Gastrocnemius medialis (tissue), 4 donors: ENCODE results near the gene IRF2BP2. TPM values are rescaled to one million over a fixed set of nuclear protein-coding genes. Genes with fewer than 3 reads are reported as not detected.

ENCODE experiments used
- ATAC-seq, 2 donors: fragments of 150-250 bp; one replicate each; pipeline ENCODE4 v1.9.1; 2016
- DNase-seq, 2 donors: peaks; one replicate each; pipeline ENCODE4 v3.0.0-alpha.2; 2019
- H3K27ac ChIP-seq, 4 donors: fragments of 200-600 bp; sonication (generic); 1 replicate in 1 of 4; 2 replicates in 3 of 4; pipeline ENCODE4 v1.5.1; 2016 to 2018; ENCODE audit warnings: mild to moderate bottlenecking in 2 of 4, moderate library complexity in 1 of 4
- H3K27me3 ChIP-seq, 3 donors: fragments of 200-600 bp; sonication (generic) in 2 of 3; 1 replicate in 1 of 3; 2 replicates in 2 of 3; pipeline versions ENCODE4 v1.5.1 to v1.6.0; 2016 to 2019; ENCODE audit warnings: mild to moderate bottlenecking in 1 of 3, moderate library complexity in 1 of 3
- H3K36me3 ChIP-seq, 2 donors: fragments of 200-600 bp; sonication (generic) in 1 of 2; one replicate each; pipeline ENCODE4 v1.5.1; 2017 to 2018
- H3K4me1 ChIP-seq, 2 donors: fragments of 200-600 bp; sonication (generic) in 1 of 2; one replicate each; pipeline ENCODE4 v1.5.1; 2016 to 2017; ENCODE audit warnings: mild to moderate bottlenecking in 2 of 2
- H3K4me3 ChIP-seq, 4 donors: fragments of 200-600 bp; sonication (generic) in 3 of 4; 1 replicate in 1 of 4; 2 replicates in 3 of 4; pipeline ENCODE4 v1.5.1; 2016 to 2019; ENCODE audit warnings: mild to moderate bottlenecking in 2 of 4
- H3K9me3 ChIP-seq, 3 donors: fragments of 200-600 bp; sonication (generic) in 2 of 3; 1 replicate in 1 of 3; 2 replicates in 2 of 3; pipeline ENCODE4 v1.5.1; 2016 to 2019
- CTCF ChIP-seq, 5 experiments: fragments of 450-650 bp in 3 of 5; fragments of 200-600 bp in 2 of 5; sonication (generic) in 2 of 5; IDR thresholded peaks in 4 of 5; conservative IDR thresholded peaks in 1 of 5; 1 replicate in 4 of 5; 2 replicates in 1 of 5; pipeline ENCODE4 v1.5.1; 2016 to 2019; ENCODE audit warnings: antibody characterized with exemption in 5 of 5, mild to moderate bottlenecking in 3 of 5, moderate library complexity in 3 of 5
- POLR2A ChIP-seq, 2 donors: fragments of 450-650 bp; IDR thresholded peaks; one replicate each; pipeline ENCODE4 v1.6.1; 2017; ENCODE audit warnings: antibody characterized with exemption in 2 of 2, mild to moderate bottlenecking in 2 of 2, moderate library complexity in 2 of 2
- in situ Hi-C, 4 donors: fragments of 200-750 bp; cut with MboI; loops; one replicate each; pipeline versions ENCODE4 v1.15.0 to v1.8.0; 2017; ENCODE audit warnings: low sequenced_read_pairs in 4 of 4
- intact Hi-C: fragments of 100-400 bp; cut with DNase I; formaldehyde crosslinking; loops from one replicate; pipeline ENCODE4 v1.15.1; 2023; ENCODE audit warnings: low total_unique reads
- total RNA-seq, 4 donors: library from RNA; depleted of rRNA; stranded (reverse); fragments of >200 nt; gene quantifications; one replicate each; pipeline versions ENCODE4 v1.1.0 to v1.2.3, GENCODE V29; 2016

The IRF2BP2 gene
- total RNA-seq, 4 donors from 2014 or later = 32.2 to 92.0 (median 52.2) TPM

- Histone ChIP-seq H3K9me3 (no peaks in the 10 kb centered on the region), H3K4me1 (peaks cover 43 to 61% of the 10 kb centered on the region in 2 donors), H3K36me3 (no peaks in the 10 kb centered on the region), H3K27ac (peak overlapping the region; percentile 48 to 65 (median 62)), H3K4me3 (no peak overlapping the region), H3K27me3 (no peaks in the 10 kb centered on the region)
- TF ChIP-seq CTCF (IDR thresholded peaks at IDR 0.05 in 4 of 5, conservative IDR thresholded peaks at IDR 0.05 in 1 of 5) (no peak), POLR2A (IDR thresholded peaks at IDR 0.05) (no peak)
- in situ Hi-C loops = loop anchor here in 3 of 4 donors (10.0 to 25.0 kb wide), 3 partner anchors 123 to 377 kb away; no protein-coding TSS in a partner anchor
- ATAC-seq (peak; percentile 12 to 14), DNase-seq (no peak)
- intact Hi-C loops = no loop called here
Measured at GRCh38 chr1:234617986-234618736, 8.2 kb upstream of the IRF2BP2 start.

- DNase-seq (no peak), ATAC-seq (no peak)
- H3K4me3 ChIP-seq = no peak overlapping the region
- no peaks in the 10 kb centered on the region for H3K27me3 ChIP-seq
- H3K36me3 ChIP-seq = no peaks in the 10 kb centered on the region
- peaks cover 49 to 67% of the 10 kb centered on the region in 2 donors for H3K4me1 ChIP-seq
- no peaks in the 10 kb centered on the region for H3K9me3 ChIP-seq
- in situ Hi-C loops = loop anchor here in 3 of 4 donors (10.0 to 25.0 kb wide), 3 partner anchors 123 to 377 kb away; no protein-coding TSS in a partner anchor
- intact Hi-C loops = no loop called here
- H3K27ac ChIP-seq = peak overlapping the region; percentile 48 to 65 (median 62)
- TF ChIP-seq POLR2A (IDR thresholded peaks at IDR 0.05) (no peak), CTCF (IDR thresholded peaks at IDR 0.05 in 4 of 5, conservative IDR thresholded peaks at IDR 0.05 in 1 of 5) (no peak)
Measured at GRCh38 chr1:234617131-234617985, 7.4 kb upstream of the IRF2BP2 start.

GRCh38 chr1:234616644-234617043 lies 6.7 kb upstream of the IRF2BP2 start:
- intact Hi-C loops (no loop called here), in situ Hi-C loops (loop anchor here in 3 of 4 donors (10.0 to 25.0 kb wide), 3 partner anchors 122 to 378 kb away; no protein-coding TSS in a partner anchor)
- DNase-seq = no peak
- no peak for TF ChIP-seq POLR2A (IDR thresholded peaks at IDR 0.05)
- TF ChIP-seq CTCF (IDR thresholded peaks at IDR 0.05 in 4 of 5, conservative IDR thresholded peaks at IDR 0.05 in 1 of 5) = no peak
- ATAC-seq = no peak
- Histone ChIP-seq H3K27me3 (no peaks in the 10 kb centered on the region), H3K4me3 (no peak overlapping the region), H3K9me3 (no peaks in the 10 kb centered on the region), H3K4me1 (peaks cover 56 to 71% of the 10 kb centered on the region in 2 donors), H3K36me3 (no peaks in the 10 kb centered on the region), H3K27ac (peak overlapping the region; percentile 48 to 65 (median 62))

- in situ Hi-C loops (loop anchor here (5.0 to 25.0 kb wide), 6 partner anchors 103 to 468 kb away; no protein-coding TSS in a partner anchor), intact Hi-C loops (loop anchor here (5.0 kb wide), 1 partner anchor 888 kb away; the partner anchor contains the start of gene B3GALNT2)
- H3K4me3 ChIP-seq = no peak overlapping the region
- H3K27ac ChIP-seq = peak overlapping the region; percentile 98 to 99 (median 98)
- H3K27me3 ChIP-seq = no peaks in the 10 kb centered on the region
- H3K4me1 ChIP-seq = peaks cover 48 to 59% of the 10 kb centered on the region in 2 donors
- no peak for TF ChIP-seq CTCF (IDR thresholded peaks at IDR 0.05 in 4 of 5, conservative IDR thresholded peaks at IDR 0.05 in 1 of 5)
- no peak for TF ChIP-seq POLR2A (IDR thresholded peaks at IDR 0.05)
- no peak for DNase-seq
- H3K36me3 ChIP-seq = no peaks in the 10 kb centered on the region
- no peak for ATAC-seq
- no peaks in the 10 kb centered on the region for H3K9me3 ChIP-seq
Measured at GRCh38 chr1:234614081-234614489, 4.1 kb upstream of the IRF2BP2 start.
